Esophagus squamous epithelium (tissue), 5 donors: ENCODE results near the gene OR52E4. TPM values are rescaled to one million over a fixed set of nuclear protein-coding genes. Genes with fewer than 3 reads are reported as not detected.

ENCODE experiments used
- DNase-seq: peaks from one replicate; lab custom pipeline; 2025; lab: John Stamatoyannopoulos, UW
- H3K27ac ChIP-seq, 4 donors: fragments of 200-600 bp; sonication (generic); one replicate each; pipeline ENCODE4 v1.5.1; 2016 to 2019; ENCODE audit warnings: mild to moderate bottlenecking in 1 of 4
- H3K27me3 ChIP-seq, 4 donors: fragments of 200-600 bp; sonication (generic); 1 replicate in 3 of 4; 2 replicates in 1 of 4; pipeline versions ENCODE4 v1.5.1 to v1.6.0; 2017 to 2021; ENCODE audit warnings: antibody characterized with exemption in 1 of 4
- H3K36me3 ChIP-seq, 3 donors: fragments of 200-600 bp; sonication (generic); one replicate each; pipeline ENCODE4 v1.5.1; 2016 to 2019
- H3K4me1 ChIP-seq, 3 donors: fragments of 200-600 bp; sonication (generic); one replicate each; pipeline ENCODE4 v1.5.1; 2017 to 2019
- H3K4me3 ChIP-seq, 4 donors: fragments of 200-600 bp; sonication (generic); 1 replicate in 3 of 4; 2 replicates in 1 of 4; pipeline ENCODE4 v1.5.1; 2016 to 2019; ENCODE audit warnings: mild to moderate bottlenecking in 2 of 4, moderate library complexity in 1 of 4
- H3K9me3 ChIP-seq, 3 donors: fragments of 200-600 bp; sonication (generic); one replicate each; pipeline ENCODE4 v1.5.1; 2016 to 2019
- POLR2A ChIP-seq, 4 donors: fragments of 450-650 bp; IDR thresholded peaks; one replicate each; pipeline ENCODE4 v1.6.1; 2017; ENCODE audit warnings: antibody characterized with exemption in 4 of 4, mild to moderate bottlenecking in 4 of 4, moderate library complexity in 3 of 4
- WGBS, 2 donors: methylation state at CpG; one replicate each; pipeline ENCODE4 v1.1.5; 2018; 5-methylcytosine and 5-hydroxymethylcytosine counted together
- intact Hi-C: fragments of 100-400 bp; cut with DNase I; formaldehyde crosslinking; loops from one replicate; pipeline ENCODE4 v1.15.0; 2022
- total RNA-seq, 4 donors: library from RNA; depleted of rRNA; stranded (reverse); fragments of >200 nt; gene quantifications; one replicate each; pipeline ENCODE4 v1.1.0, GENCODE V29; 2016
- TF ChIP-seq, protein P1 (sequence below), 6 experiments: fragments of 450-650 bp in 4 of 6; fragments of 200-600 bp in 2 of 6; sonication (generic) in 2 of 6; IDR thresholded peaks; one replicate each; pipeline ENCODE4 v1.5.1; 2016 to 2019; ENCODE audit warnings: antibody characterized with exemption in 6 of 6, mild to moderate bottlenecking in 4 of 6, moderate library complexity in 4 of 6
- donor health status: DM: yes; HTN: yes; CAD: no.

The OR52E4 gene
- total RNA-seq, 4 donors from 2014 or later: not detected

DNA sequence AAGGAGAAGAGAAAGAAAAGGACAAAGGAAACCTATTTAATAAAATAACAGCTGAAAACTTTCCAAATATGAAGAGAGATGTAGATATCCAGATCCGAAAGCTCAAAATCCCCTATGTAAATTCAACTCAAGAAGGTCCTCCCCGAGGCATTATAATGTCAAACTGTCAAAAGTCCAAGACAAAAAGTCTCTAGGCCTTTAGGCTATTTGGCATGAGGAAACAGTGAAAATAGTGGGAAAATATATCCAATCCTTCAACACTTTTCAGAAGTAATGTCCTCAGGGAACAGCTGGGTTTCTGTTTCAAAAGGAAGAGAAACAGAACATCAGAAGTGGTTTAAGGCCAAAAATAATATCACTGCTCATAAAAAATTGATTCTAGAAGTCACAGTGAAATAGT is 1.9 kb upstream of the OR52E4 start:
- H3K27ac ChIP-seq: no peak overlapping the region
- TF ChIP-seq POLR2A (IDR thresholded peaks at IDR 0.05): no peak
- TF ChIP-seq, protein P1, sequence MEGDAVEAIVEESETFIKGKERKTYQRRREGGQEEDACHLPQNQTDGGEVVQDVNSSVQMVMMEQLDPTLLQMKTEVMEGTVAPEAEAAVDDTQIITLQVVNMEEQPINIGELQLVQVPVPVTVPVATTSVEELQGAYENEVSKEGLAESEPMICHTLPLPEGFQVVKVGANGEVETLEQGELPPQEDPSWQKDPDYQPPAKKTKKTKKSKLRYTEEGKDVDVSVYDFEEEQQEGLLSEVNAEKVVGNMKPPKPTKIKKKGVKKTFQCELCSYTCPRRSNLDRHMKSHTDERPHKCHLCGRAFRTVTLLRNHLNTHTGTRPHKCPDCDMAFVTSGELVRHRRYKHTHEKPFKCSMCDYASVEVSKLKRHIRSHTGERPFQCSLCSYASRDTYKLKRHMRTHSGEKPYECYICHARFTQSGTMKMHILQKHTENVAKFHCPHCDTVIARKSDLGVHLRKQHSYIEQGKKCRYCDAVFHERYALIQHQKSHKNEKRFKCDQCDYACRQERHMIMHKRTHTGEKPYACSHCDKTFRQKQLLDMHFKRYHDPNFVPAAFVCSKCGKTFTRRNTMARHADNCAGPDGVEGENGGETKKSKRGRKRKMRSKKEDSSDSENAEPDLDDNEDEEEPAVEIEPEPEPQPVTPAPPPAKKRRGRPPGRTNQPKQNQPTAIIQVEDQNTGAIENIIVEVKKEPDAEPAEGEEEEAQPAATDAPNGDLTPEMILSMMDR (IDR thresholded peaks at IDR 0.05): no peak
- no peaks in the 10 kb centered on the region for H3K9me3 ChIP-seq
- H3K4me1 ChIP-seq: no peaks in the 10 kb centered on the region
- intact Hi-C loops: no loop called here
- H3K4me3 ChIP-seq: no peak overlapping the region
- WGBS, 2 donors: 35 to 51% methylated on average over 2 of the region's 2 CpGs
- no peaks in the 10 kb centered on the region for H3K36me3 ChIP-seq
- no peak for DNase-seq
- H3K27me3 ChIP-seq: no peaks in the 10 kb centered on the region

DNA sequence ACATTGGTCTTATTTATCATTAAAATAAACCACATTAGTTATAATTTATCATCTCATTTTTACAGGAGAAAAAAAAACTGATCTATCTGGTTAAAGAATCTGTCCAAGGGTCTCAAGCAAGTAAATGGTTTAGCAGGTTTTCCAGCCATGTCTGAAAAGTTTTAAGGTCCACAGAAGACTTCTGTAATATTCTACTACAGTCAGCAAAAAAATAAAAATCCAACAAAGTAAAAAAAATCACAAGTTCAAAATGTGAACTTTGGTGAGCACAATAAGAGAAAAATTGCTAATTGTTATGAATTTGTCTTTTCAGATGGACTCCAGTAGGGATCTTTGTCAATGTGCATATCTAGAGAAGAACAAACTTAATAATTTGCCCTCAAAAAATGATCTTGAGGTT is 1.3 kb downstream of the OR52E4 start:
- Histone ChIP-seq H3K9me3 (no peaks in the 10 kb centered on the region), H3K27ac (no peak overlapping the region), H3K36me3 (no peaks in the 10 kb centered on the region), H3K4me1 (no peaks in the 10 kb centered on the region), H3K4me3 (no peak overlapping the region), H3K27me3 (no peaks in the 10 kb centered on the region)
- intact Hi-C loops: no loop called here
- TF ChIP-seq POLR2A (IDR thresholded peaks at IDR 0.05): no peak
- TF ChIP-seq, protein P1 (IDR thresholded peaks at IDR 0.05): no peak
- no peak for DNase-seq

DNA sequence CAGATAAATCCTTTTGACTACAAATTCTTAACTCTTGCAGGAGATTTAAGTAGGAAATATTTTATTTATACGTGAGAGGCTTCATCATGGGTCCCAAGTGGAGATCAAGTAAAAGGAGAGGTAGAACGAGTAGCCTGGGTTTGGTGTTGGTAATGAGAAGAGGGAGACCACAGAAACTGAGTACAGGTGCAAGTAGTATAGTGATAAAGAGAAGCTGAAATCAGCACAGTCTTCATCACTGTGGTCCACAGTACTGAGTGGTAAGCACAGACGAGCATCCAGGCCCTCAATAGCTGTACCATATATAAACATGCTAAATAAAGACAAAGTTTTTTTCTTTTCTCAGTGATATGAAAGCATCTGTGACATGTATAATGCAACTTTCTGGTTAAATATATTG is 6.7 kb downstream of the OR52E4 start:
- TF ChIP-seq POLR2A (IDR thresholded peaks at IDR 0.05): no peak
- TF ChIP-seq, protein P1 (IDR thresholded peaks at IDR 0.05): no peak
- WGBS, 2 donors: 40 to 67% methylated on average over 3 of the region's 3 CpGs
- no peaks in the 10 kb centered on the region for H3K27me3 ChIP-seq
- no peaks in the 10 kb centered on the region for H3K9me3 ChIP-seq
- H3K36me3 ChIP-seq: no peaks in the 10 kb centered on the region
- no peak overlapping the region for H3K4me3 ChIP-seq
- H3K4me1 ChIP-seq: no peaks in the 10 kb centered on the region
- DNase-seq: no peak
- H3K27ac ChIP-seq: no peak overlapping the region
- intact Hi-C loops: no loop called here

DNA sequence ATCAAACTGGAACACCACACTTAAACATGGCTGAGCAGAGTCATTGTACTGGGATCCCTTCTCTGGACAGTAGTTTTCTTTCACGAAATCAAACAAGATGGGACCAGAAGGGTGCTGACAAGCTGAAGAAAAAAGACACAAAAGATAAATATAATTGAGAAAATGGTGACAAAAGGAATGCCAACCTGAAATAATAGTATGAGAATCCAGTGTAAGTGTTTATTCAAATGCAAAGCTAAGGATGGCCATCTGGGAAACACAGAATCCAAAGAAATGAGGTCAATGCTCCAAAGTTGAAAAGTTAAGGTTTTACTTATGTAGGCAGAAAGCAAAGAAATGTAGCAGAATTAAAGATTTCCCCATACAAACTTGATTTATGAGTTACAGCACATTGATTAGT is 7.2 kb downstream of the OR52E4 start:
- Histone ChIP-seq H3K4me3 (no peak overlapping the region), H3K9me3 (no peaks in the 10 kb centered on the region), H3K27me3 (no peaks in the 10 kb centered on the region), H3K36me3 (no peaks in the 10 kb centered on the region), H3K4me1 (no peaks in the 10 kb centered on the region), H3K27ac (no peak overlapping the region)
- TF ChIP-seq, protein P1 (IDR thresholded peaks at IDR 0.05): no peak
- TF ChIP-seq POLR2A (IDR thresholded peaks at IDR 0.05): no peak
- intact Hi-C loops: no loop called here
- WGBS, 2 donors: 62 to 69% methylated on average over 1 of the region's 1 CpG
- DNase-seq: no peak

DNA sequence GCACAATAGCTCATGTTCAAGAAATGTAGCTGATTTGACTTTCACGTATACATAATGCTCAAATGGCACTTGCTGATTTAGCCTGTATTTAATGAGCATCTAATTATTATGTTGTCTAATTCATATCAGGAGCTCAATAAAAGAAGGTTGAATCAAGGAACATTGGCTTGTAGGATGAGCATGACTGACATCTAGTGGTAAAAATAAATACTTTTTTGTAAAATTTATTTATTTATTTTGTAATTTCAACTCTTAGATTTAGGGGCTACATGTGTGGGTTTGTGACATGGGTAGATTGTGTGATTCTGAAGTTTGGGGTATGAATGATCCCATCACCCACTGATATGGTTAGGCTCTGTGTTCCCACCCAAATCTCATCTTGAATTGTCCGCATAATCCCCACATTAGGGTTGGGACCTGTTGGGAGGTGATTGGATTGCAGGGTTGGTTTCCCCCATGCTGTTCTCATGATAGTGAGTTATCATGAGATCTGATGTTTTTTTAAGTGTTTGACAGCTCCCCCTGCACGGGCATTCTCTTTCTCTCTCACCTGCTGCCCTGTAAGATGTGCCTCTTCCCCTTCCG is 10.9 kb downstream of the OR52E4 start:
- no peaks in the 10 kb centered on the region for H3K36me3 ChIP-seq
- intact Hi-C loops: no loop called here
- DNase-seq: no peak
- H3K27me3 ChIP-seq: no peaks in the 10 kb centered on the region
- WGBS, 2 donors: 58% methylated on average over 4 of the region's 4 CpGs
- no peak overlapping the region for H3K4me3 ChIP-seq
- TF ChIP-seq POLR2A (IDR thresholded peaks at IDR 0.05): no peak
- TF ChIP-seq, protein P1 (IDR thresholded peaks at IDR 0.05): peak in 4 of 6 experiments; percentile 12 to 35 (median 24)
- no peaks in the 10 kb centered on the region for H3K4me1 ChIP-seq
- H3K9me3 ChIP-seq: no peaks in the 10 kb centered on the region
- no peak overlapping the region for H3K27ac ChIP-seq
